H4 (cell line): ENCODE measurements around the gene WDR36. TPM values are rescaled to one million over a fixed set of nuclear protein-coding genes. Genes with fewer than 3 reads are reported as not detected.

Experiments used
- total RNA-seq: library from RNA; depleted of rRNA; stranded (reverse); fragments of >200 nt; shearing (Covaris generic); gene quantifications from 2 replicates; pipeline ENCODE4 v1.2.3, GENCODE V29; 2014; rRNA removed

Gene WDR36
- total RNA-seq, 1 experiment from 2014 or later, result 44.5 TPM

Other genes with a start within 250 kb of the WDR36 start
- 0.99 and 1.1 TPM in 2 replicates for gene TSLP, start 20.6 kb upstream of the WDR36 start, total RNA-seq
- 8.8 and 22.5 TPM in 2 replicates for gene CAMK4, start 132.0 kb downstream of the WDR36 start, total RNA-seq